ENCODE results near the gene CCDC66.
"Not testable (repeated sequence)": the region's sequence is repeated elsewhere in the genome, so short reads cannot be mapped to it uniquely, and the experiment has no call there.

The CCDC66 gene

DNA sequence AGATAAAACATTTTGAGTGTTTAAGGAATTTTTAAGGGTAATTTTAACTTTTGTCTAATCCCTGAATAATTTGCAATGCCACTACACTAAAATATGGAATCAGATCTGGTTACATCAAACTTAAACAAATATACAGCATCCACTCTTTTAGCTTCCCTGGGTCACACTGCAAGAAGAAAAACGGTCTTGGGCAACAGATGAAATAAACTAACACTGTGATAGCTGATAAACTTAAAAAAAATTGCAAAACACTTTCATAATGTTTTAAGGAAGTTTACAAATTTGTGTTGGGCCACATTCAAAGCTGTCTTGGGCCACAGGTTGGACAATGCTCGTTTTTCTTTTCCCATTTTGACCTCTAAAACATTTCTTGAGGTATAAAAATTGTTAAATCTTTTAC, 34.3 kb downstream of the CCDC66 start:
- no peaks in the 10 kb centered on the region for H3K9me3 ChIP-seq (ENCODE audit: severe bottlenecking)
- TF ChIP-seq, protein P1, sequence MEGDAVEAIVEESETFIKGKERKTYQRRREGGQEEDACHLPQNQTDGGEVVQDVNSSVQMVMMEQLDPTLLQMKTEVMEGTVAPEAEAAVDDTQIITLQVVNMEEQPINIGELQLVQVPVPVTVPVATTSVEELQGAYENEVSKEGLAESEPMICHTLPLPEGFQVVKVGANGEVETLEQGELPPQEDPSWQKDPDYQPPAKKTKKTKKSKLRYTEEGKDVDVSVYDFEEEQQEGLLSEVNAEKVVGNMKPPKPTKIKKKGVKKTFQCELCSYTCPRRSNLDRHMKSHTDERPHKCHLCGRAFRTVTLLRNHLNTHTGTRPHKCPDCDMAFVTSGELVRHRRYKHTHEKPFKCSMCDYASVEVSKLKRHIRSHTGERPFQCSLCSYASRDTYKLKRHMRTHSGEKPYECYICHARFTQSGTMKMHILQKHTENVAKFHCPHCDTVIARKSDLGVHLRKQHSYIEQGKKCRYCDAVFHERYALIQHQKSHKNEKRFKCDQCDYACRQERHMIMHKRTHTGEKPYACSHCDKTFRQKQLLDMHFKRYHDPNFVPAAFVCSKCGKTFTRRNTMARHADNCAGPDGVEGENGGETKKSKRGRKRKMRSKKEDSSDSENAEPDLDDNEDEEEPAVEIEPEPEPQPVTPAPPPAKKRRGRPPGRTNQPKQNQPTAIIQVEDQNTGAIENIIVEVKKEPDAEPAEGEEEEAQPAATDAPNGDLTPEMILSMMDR (IDR thresholded peaks at IDR 0.05; ENCODE audit: poor library complexity, severe bottlenecking): no peak
- H3K4me1 ChIP-seq (ENCODE audit: insufficient read depth, poor library complexity, severe bottlenecking): peaks cover 12% of the 10 kb centered on the region
- peak overlapping the region; percentile 5 for H3K27ac ChIP-seq (ENCODE audit: poor library complexity, severe bottlenecking)
- peaks cover 35% of the 10 kb centered on the region for H3K36me3 ChIP-seq (ENCODE audit: low read depth)
- DNase-seq (ENCODE audit: low spot score) (no peak), ATAC-seq (ENCODE audit: low read depth) (no peak)
- no peak overlapping the region for H3K4me3 ChIP-seq (ENCODE audit: severe bottlenecking)
- no peaks in the 10 kb centered on the region for H3K27me3 ChIP-seq (ENCODE audit: insufficient read depth, poor library complexity, severe bottlenecking)

DNA sequence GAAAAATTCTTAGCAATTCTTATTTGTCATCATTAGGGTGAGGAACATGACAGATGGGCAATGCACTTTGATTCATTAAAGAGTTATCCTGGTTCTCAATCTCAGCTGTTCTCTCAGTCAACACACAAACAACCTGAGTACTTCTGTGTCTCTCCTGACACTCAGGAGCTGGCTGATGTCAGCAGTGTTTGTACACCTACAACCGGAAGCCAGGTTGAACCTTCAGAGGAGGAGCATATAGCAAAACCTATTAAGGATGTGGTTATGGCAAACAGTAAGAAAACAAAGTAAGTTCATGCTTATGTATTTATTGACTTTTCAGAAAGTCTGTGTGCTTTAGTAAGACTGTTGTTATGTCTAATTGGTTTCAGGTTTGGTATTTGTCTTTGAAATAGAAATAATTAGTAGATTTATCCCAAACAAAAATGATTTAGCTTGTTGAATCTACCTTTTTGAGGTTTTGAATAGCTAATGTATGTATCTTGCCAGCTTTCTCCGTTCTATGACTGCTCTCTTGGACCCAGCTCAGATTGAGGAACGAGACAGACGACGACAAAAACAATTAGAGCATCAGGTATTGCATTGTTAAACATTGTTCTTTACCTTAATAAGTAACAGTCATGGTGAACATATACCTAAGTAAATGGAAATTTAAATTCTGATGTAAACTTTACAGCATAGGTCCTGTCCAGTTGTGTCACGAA, 36.6 kb downstream of the CCDC66 start:
- H3K9me3 ChIP-seq (ENCODE audit: severe bottlenecking): no peaks in the 10 kb centered on the region
- no peak overlapping the region for H3K4me3 ChIP-seq (ENCODE audit: severe bottlenecking)
- ATAC-seq (ENCODE audit: low read depth) (no peak), DNase-seq (ENCODE audit: low spot score) (no peak)
- H3K4me1 ChIP-seq (ENCODE audit: insufficient read depth, poor library complexity, severe bottlenecking): peaks cover 12% of the 10 kb centered on the region
- TF ChIP-seq, protein P1 (IDR thresholded peaks at IDR 0.05; ENCODE audit: poor library complexity, severe bottlenecking): no peak
- no peaks in the 10 kb centered on the region for H3K27me3 ChIP-seq (ENCODE audit: insufficient read depth, poor library complexity, severe bottlenecking)
- H3K36me3 ChIP-seq (ENCODE audit: low read depth): peaks cover 40% of the 10 kb centered on the region
- H3K27ac ChIP-seq (ENCODE audit: poor library complexity, severe bottlenecking): no peak overlapping the region

DNA sequence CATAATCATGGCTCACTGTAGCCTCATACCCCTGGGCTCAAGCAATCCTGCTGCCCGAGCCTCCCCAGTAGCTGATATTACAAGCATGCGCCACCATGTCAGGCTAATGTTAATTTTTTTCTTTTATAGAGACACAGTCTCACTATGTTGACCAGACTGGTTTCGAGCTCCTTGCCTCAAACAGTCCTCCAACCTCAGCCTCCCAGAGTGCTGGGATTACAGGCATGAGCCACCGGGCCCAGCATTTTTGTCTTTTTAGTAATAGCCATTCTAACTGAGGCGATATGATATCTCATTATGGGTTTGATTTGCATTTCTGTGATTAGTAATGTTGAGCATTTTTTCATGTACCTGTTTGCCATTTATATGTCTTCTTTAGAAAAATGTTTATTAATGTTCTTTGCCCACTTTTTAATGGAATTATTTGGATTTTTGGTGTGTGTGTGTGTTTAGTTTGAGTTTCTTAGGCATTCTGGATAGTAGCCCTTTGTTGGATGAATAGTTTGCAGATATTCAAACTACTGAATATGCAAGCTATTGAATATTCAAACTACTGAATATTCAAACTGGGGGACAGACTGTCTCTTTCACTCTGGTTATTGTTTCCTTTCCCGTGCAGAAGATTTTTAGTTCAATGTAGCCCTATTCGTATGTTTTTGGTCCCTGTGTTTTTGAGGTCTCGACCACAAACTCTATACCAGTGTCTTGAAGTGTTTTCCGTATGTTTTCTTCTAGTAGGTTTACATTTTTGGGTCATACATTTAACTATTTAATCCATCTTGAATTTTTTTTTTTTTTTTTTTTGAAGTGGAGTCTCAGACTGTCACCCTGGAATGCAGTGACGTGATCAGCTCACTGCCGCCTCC, 39.2 kb downstream of the CCDC66 start:
- no peaks in the 10 kb centered on the region for H3K9me3 ChIP-seq (ENCODE audit: severe bottlenecking)
- H3K27me3 ChIP-seq (ENCODE audit: insufficient read depth, poor library complexity, severe bottlenecking): no peaks in the 10 kb centered on the region
- H3K27ac ChIP-seq (ENCODE audit: poor library complexity, severe bottlenecking): no peak overlapping the region
- TF ChIP-seq, protein P1 (IDR thresholded peaks at IDR 0.05; ENCODE audit: poor library complexity, severe bottlenecking): no peak
- H3K36me3 ChIP-seq (ENCODE audit: low read depth): peaks cover 39% of the 10 kb centered on the region
- H3K4me3 ChIP-seq (ENCODE audit: severe bottlenecking): no peak overlapping the region
- DNase-seq (ENCODE audit: low spot score): no peak
- no peak for ATAC-seq (ENCODE audit: low read depth)
- no peaks in the 10 kb centered on the region for H3K4me1 ChIP-seq (ENCODE audit: insufficient read depth, poor library complexity, severe bottlenecking)

DNA sequence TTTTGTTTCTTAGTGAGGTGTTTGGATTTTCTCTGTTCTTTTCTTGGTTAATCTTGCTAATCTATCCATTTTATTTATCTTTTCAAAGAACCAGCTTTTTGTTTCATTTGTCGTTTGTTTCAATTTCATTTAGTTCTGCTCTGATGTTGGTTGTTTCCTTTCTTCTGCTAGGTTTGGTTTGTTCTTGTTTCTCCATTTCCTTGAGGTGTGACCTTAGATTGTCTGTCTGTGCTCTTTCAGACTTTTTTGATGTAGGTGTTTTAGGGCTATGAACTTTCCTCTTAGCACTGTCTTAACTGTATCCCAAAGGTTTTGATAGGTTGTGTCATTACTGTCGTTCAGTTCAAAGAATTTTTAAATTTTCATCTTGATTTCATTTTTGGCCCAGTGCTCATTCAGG, 51.5 kb downstream of the CCDC66 start:
- ATAC-seq (ENCODE audit: low read depth): not testable (repeated sequence)

DNA sequence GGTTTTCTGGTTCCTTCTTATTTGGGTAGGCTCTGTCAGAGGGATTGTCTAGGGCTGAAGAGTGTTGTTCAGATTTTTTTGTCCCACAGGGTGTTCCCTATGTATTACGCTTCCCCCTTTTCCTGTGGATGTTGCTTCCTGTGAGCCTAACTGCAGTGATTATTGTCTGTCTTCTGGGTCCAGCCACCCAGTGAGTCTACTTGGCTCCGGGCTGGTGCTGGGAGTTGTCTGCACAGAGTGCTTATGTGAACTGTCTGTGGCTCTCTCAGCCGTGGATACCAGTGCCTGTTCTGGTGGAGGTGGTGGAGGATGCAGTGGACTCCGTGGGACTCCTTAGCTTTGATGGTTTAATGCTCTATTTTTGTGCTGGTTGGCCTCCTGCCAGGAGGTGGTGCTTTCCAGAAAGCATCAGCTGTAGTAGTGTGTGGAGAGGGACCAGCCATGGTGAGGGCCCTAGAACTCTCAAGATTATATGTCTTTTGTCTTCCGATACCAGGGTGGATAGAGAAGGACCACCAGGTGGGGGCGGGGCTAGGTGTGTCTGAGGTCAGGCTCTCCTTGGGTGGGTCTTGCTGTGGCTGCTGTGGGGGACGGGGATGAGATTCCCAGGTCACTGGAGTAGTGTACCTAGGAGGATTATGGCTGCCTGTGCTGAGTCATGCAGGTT, 53.8 kb downstream of the CCDC66 start:
- Histone ChIP-seq H3K4me3 (ENCODE audit: severe bottlenecking) (no peak overlapping the region), H3K4me1 (ENCODE audit: insufficient read depth, poor library complexity, severe bottlenecking) (no peaks in the 10 kb centered on the region), H3K36me3 (ENCODE audit: low read depth) (peaks cover 29% of the 10 kb centered on the region), H3K9me3 (ENCODE audit: severe bottlenecking) (no peaks in the 10 kb centered on the region), H3K27me3 (ENCODE audit: insufficient read depth, poor library complexity, severe bottlenecking) (no peaks in the 10 kb centered on the region), H3K27ac (ENCODE audit: poor library complexity, severe bottlenecking) (no peak overlapping the region)
- DNase-seq (ENCODE audit: low spot score): no peak
- ATAC-seq (ENCODE audit: low read depth): no peak
- TF ChIP-seq, protein P1 (IDR thresholded peaks at IDR 0.05; ENCODE audit: poor library complexity, severe bottlenecking): no peak

More for the DNA sequence above, 51.5 kb downstream of the CCDC66 start:
- H3K36me3 ChIP-seq (ENCODE audit: low read depth): peaks cover 16% of the 10 kb centered on the region
- H3K27ac ChIP-seq (ENCODE audit: poor library complexity, severe bottlenecking); H3K9me3 ChIP-seq (ENCODE audit: severe bottlenecking); H3K4me1 ChIP-seq (ENCODE audit: insufficient read depth, poor library complexity, severe bottlenecking); H3K27me3 ChIP-seq (ENCODE audit: insufficient read depth, poor library complexity, severe bottlenecking); H3K4me3 ChIP-seq (ENCODE audit: severe bottlenecking); DNase-seq (ENCODE audit: low spot score): not testable (repeated sequence)

All from RWPE2 (cell line).